H1 (cell line): ENCODE measurements around the gene MKRN2OS. TPM values are rescaled to one million over a fixed set of nuclear protein-coding genes. Genes with fewer than 3 reads are reported as not detected.

Experiments
- CTCF ChIA-PET: fragments of 300-600 bp; sonication (Branson Sonifier 250); formaldehyde crosslinking; loops from one replicate; lab custom pipeline; 2021; ENCODE audit not compliant: partially characterized antibody; lab: Charles Lee
- POLR2A ChIA-PET: fragments of 300-600 bp; sonication (Branson Sonifier 250); formaldehyde crosslinking; loops from one replicate; lab custom pipeline; 2021; ENCODE audit warnings: inconsistent platforms; ENCODE audit not compliant: partially characterized antibody; lab: Charles Lee
- DNase-seq, 2 experiments: peaks; one replicate each; pipeline versions ENCODE4 v3.0.0 to v3.0.0-alpha.2; 2010 to 2022; ENCODE audit warnings: low spot score in 2 of 2, low read depth in 1 of 2, mixed read lengths in 1 of 2
- FAIRE-seq: peaks from 2 replicates; lab custom pipeline; 2011; peaks lifted over from hg19 to GRCh38; lab: Jason Lieb, UNC
- H2AFZ ChIP-seq: 2 replicates; pipeline ENCODE4 v1.8.1; 2012; ENCODE audit warnings: low read length, inconsistent platforms
- H2AK5ac ChIP-seq: 2 replicates; pipeline ENCODE4 v1.6.1; 2013; ENCODE audit warnings: low read depth, low read length
- H2BK120ac ChIP-seq: replicated peaks from 2 replicates; pipeline ENCODE3; 2013; ENCODE audit warnings: low read depth, low read length, inconsistent platforms
- H2BK12ac ChIP-seq: 2 replicates; pipeline ENCODE4 v1.6.1; 2013; ENCODE audit warnings: low read depth, low read length
- H2BK15ac ChIP-seq: 2 replicates; pipeline ENCODE4 v1.6.1; 2013; ENCODE audit warnings: low read length
- H2BK20ac ChIP-seq: 2 replicates; pipeline ENCODE4 v1.6.1; 2013; ENCODE audit warnings: low read length
- H2BK5ac ChIP-seq: 2 replicates; pipeline ENCODE4 v1.6.1; 2013; ENCODE audit warnings: low read depth, low read length
- H3K14ac ChIP-seq: 2 replicates; pipeline ENCODE4 v1.6.1; 2013; ENCODE audit warnings: inconsistent platforms; ENCODE audit not compliant: insufficient read length
- H3K18ac ChIP-seq: 2 replicates; pipeline ENCODE4 v1.6.1; 2013; ENCODE audit warnings: low read length; ENCODE audit errors: extremely low read depth
- H3K23ac ChIP-seq: 2 replicates; pipeline ENCODE4 v1.6.1; 2013; ENCODE audit warnings: inconsistent platforms; ENCODE audit not compliant: insufficient read length
- H3K23me2 ChIP-seq: 2 replicates; pipeline ENCODE4 v1.6.1; 2013; ENCODE audit warnings: low read depth, low read length
- H3K27ac ChIP-seq: 2 replicates; pipeline ENCODE4 v1.6.1; 2011; ENCODE audit warnings: low read depth, low read length, inconsistent platforms
- H3K27me3 ChIP-seq, 4 experiments: replicated peaks in 1 of 4; 1 replicate in 1 of 4; 2 replicates in 3 of 4; pipeline versions ENCODE4 v1.6.1 to v1.8.1; 2011 to 2013; ENCODE audit warnings: low read length in 3 of 4, mild to moderate bottlenecking in 3 of 4, inconsistent platforms in 2 of 4, mixed read lengths in 2 of 4, moderate library complexity in 1 of 4; ENCODE audit not compliant: control insufficient read depth in 3 of 4, insufficient read depth in 3 of 4; ENCODE audit errors: extremely low read depth in 1 of 4
- H3K36me3 ChIP-seq, 4 experiments: 2 replicates each; pipeline versions ENCODE4 v1.6.1 to v1.8.1; 2011 to 2013; ENCODE audit warnings: mild to moderate bottlenecking in 4 of 4, low read length in 3 of 4, moderate library complexity in 2 of 4, control low read depth in 1 of 4, inconsistent platforms in 1 of 4; ENCODE audit not compliant: insufficient read depth in 4 of 4, control insufficient read depth in 2 of 4
- H3K4ac ChIP-seq: replicated peaks from 2 replicates; pipeline ENCODE3; 2013; ENCODE audit warnings: low read length, low read depth, mixed read lengths, inconsistent platforms; ENCODE audit not compliant: insufficient read length
- H3K4me1 ChIP-seq, 4 experiments: replicated peaks in 1 of 4; 1 replicate in 1 of 4; 2 replicates in 3 of 4; pipeline versions ENCODE4 v1.6.1 to v1.8.1; 2011 to 2013; ENCODE audit warnings: low read length in 3 of 4, inconsistent platforms in 2 of 4, mixed read lengths in 1 of 4; ENCODE audit not compliant: insufficient read depth in 4 of 4, control insufficient read depth in 3 of 4
- H3K4me2 ChIP-seq, 2 experiments: 2 replicates each; pipeline versions ENCODE4 v1.6.1 to v1.8.1; 2011 to 2013; ENCODE audit warnings: low read depth in 2 of 2, low read length in 2 of 2, control low read depth in 1 of 2, inconsistent platforms in 1 of 2, mild to moderate bottlenecking in 1 of 2; ENCODE audit not compliant: insufficient read depth in 1 of 2
- H3K4me3 ChIP-seq, 4 experiments: fragments of 200-600, 300-600 bp in 1 of 4; sonication (generic), shearing (Covaris generic), sonication (Bioruptor Twin) in 1 of 4; 2 replicates each; pipeline versions ENCODE4 v1.5.1 to v1.8.1; 2011 to 2016; ENCODE audit warnings: low read length in 4 of 4, low read depth in 3 of 4, control low read depth in 2 of 4, inconsistent platforms in 2 of 4, mild to moderate bottlenecking in 2 of 4, mixed read lengths in 1 of 4, moderate library complexity in 1 of 4; ENCODE audit not compliant: insufficient read depth in 2 of 4; ENCODE audit errors: extremely low read depth in 1 of 4
- H3K56ac ChIP-seq: replicated peaks from 2 replicates; pipeline ENCODE3; 2013; ENCODE audit warnings: low read depth, mild to moderate bottlenecking, mixed read lengths, low read length, inconsistent platforms; ENCODE audit not compliant: insufficient read length
- H3K79me1 ChIP-seq: 2 replicates; pipeline ENCODE4 v1.6.1; 2013; ENCODE audit warnings: low read depth, low read length, control low read depth
- H3K79me2 ChIP-seq, 2 experiments: 2 replicates each; pipeline versions ENCODE4 v1.6.1 to v1.8.1; 2012 to 2013; ENCODE audit warnings: low read length in 2 of 2, mild to moderate bottlenecking in 2 of 2, inconsistent platforms in 1 of 2; ENCODE audit not compliant: insufficient read depth in 2 of 2, control insufficient read depth in 1 of 2
- H3K9ac ChIP-seq, 4 experiments: replicated peaks in 1 of 4; 1 replicate in 1 of 4; 2 replicates in 3 of 4; pipeline versions ENCODE4 v1.6.1 to v1.8.1; 2011 to 2013; ENCODE audit warnings: low read depth in 3 of 4, low read length in 3 of 4, control low read depth in 2 of 4, mild to moderate bottlenecking in 2 of 4, moderate library complexity in 2 of 4, inconsistent platforms in 1 of 4; ENCODE audit errors: extremely low read depth in 1 of 4
- H3K9me3 ChIP-seq, 2 experiments: 2 replicates each; pipeline versions ENCODE4 v1.6.1 to v1.8.1; 2012 to 2013; ENCODE audit warnings: mild to moderate bottlenecking in 2 of 2, moderate library complexity in 2 of 2, control low read depth in 1 of 2, inconsistent platforms in 1 of 2, low read depth in 1 of 2, low read length in 1 of 2, mixed read lengths in 1 of 2; ENCODE audit not compliant: insufficient read depth in 2 of 2
- H4K20me1 ChIP-seq, 2 experiments: replicated peaks in 1 of 2; 2 replicates each; pipeline versions ENCODE3 to v1.8.1; 2011 to 2013; ENCODE audit warnings: inconsistent platforms in 2 of 2, low read length in 2 of 2, mild to moderate bottlenecking in 1 of 2; ENCODE audit not compliant: insufficient read depth in 2 of 2, control insufficient read depth in 1 of 2
- H4K5ac ChIP-seq: 2 replicates; pipeline ENCODE4 v1.6.1; 2013; ENCODE audit warnings: low read length, low read depth, mixed read lengths, inconsistent platforms; ENCODE audit not compliant: insufficient read length
- H4K8ac ChIP-seq: 2 replicates; pipeline ENCODE4 v1.8.0; 2013; ENCODE audit warnings: mild to moderate bottlenecking, moderate library complexity, low read length, inconsistent platforms; ENCODE audit not compliant: insufficient read depth; ENCODE audit errors: extremely low read depth
- H4K91ac ChIP-seq: replicated peaks from 2 replicates; pipeline ENCODE3; 2013; ENCODE audit warnings: low read length, mixed read lengths, inconsistent platforms; ENCODE audit not compliant: insufficient read length
- CHD2 ChIP-seq: IDR thresholded peaks from 2 replicates; pipeline ENCODE4 v1.6.1; 2012; ENCODE audit warnings: low read length, improper control_type of control experiment
- FOSL1 ChIP-seq: IDR thresholded peaks from 2 replicates; pipeline ENCODE4 v1.6.1; 2011; ENCODE audit warnings: mild to moderate bottlenecking, low read depth, low read length, moderate library complexity; ENCODE audit not compliant: insufficient read depth
- HDAC6 ChIP-seq: IDR thresholded peaks from one replicate; pipeline ENCODE4 v1.7.1; 2012; ENCODE audit warnings: low read depth, mild to moderate bottlenecking, inconsistent platforms, low read length, moderate library complexity
- KDM5A ChIP-seq: fragments of 200-600 bp; IDR thresholded peaks from 2 replicates; pipeline ENCODE4 v1.7.1; 2012; ENCODE audit warnings: mild to moderate bottlenecking, low read length, inconsistent platforms, mixed read lengths
- RBBP5 ChIP-seq: IDR thresholded peaks from 2 replicates; pipeline ENCODE4 v1.7.1; 2012; ENCODE audit warnings: low read depth, mild to moderate bottlenecking, inconsistent platforms, low read length, moderate library complexity, borderline replicate concordance
- SIN3A ChIP-seq, 2 experiments: IDR thresholded peaks in 1 of 2; conservative IDR thresholded peaks in 1 of 2; 2 replicates each; pipeline ENCODE4 v1.6.1; 2011 to 2012; ENCODE audit warnings: low read length in 2 of 2, improper control_type of control experiment in 1 of 2, low read depth in 1 of 2, mild to moderate bottlenecking in 1 of 2
- polyA plus RNA-seq, 7 experiments: library from polyadenylated mRNA; depleted of rRNA in 3 of 7; stranded (reverse) in 5 of 7; unstranded in 2 of 7; fragments of >200 nt in 5 of 7; fragments of 200-250 nt in 2 of 7; gene quantifications; 1 replicate in 5 of 7; 2 replicates in 1 of 7; 4 replicates in 1 of 7; pipeline versions ENCODE4 v1.2.1 to v1.2.3, GENCODE V29; 2011 to 2013; ENCODE audit warnings: missing spikeins in 2 of 7, mixed read lengths in 2 of 7
- total RNA-seq: library from RNA; stranded (reverse); fragmentation: NEBNext Ultra II Directional; extraction: Animal tissue kit (Norgen Biotek cat#: 25700); gene quantifications from 2 replicates; pipeline ENCODE4 v1.2.1, GENCODE V29; 2021

MKRN2OS gene
- total and polyA plus RNA-seq, 2 of the 8 experiments (the other 6 are each of a cell fraction or from before 2014, with no cell fraction given): 0.15 to 0.41 TPM

GRCh38 chr3:12566976-12567375, 21.7 kb upstream of the MKRN2OS start:
- CTCF ChIA-PET: interaction anchor here (0.6 to 1.4 kb wide), 5 partner anchors 11 to 496 kb away, joined by 3 to 4 read pairs (median 3); no protein-coding TSS in a partner anchor
- Histone ChIP-seq H3K36me3 (peaks cover 6 to 21% (median 16%) of the 10 kb centered on the region in 4 experiments; a peak in 7 of 8 replicates), H3K79me1 (peaks cover 8% of the 10 kb centered on the region), H3K23ac (no peak overlapping the region), H2BK15ac (no peak overlapping the region), H2BK12ac (no peak overlapping the region), H3K9me3 (no peaks in the 10 kb centered on the region), H2AFZ (no peak overlapping the region), H3K56ac (no peak overlapping the region), H4K91ac (no peak overlapping the region), H3K4me1 (peaks cover 0 to 5% (median under 1%) of the 10 kb centered on the region in 4 experiments; a peak in 3 of 7 replicates), H3K9ac (no peak overlapping the region), H2BK20ac (no peak overlapping the region), H2AK5ac (no peak overlapping the region), H3K4me2 (no peak overlapping the region), H4K8ac (no peak overlapping the region), H3K4me3 (no peak overlapping the region), H4K5ac (no peak overlapping the region), H3K27ac (no peak overlapping the region), H3K4ac (no peak overlapping the region), H2BK5ac (no peak overlapping the region), H2BK120ac (no peak overlapping the region), H3K27me3 (no peaks in the 10 kb centered on the region), H3K14ac (no peak overlapping the region), H3K79me2 (peaks cover 2 to 63% of the 10 kb centered on the region in 2 experiments; a peak in 3 of 4 replicates), H3K18ac (no peak overlapping the region), H3K23me2 (no peaks in the 10 kb centered on the region), H4K20me1 (peaks cover 2 to 16% of the 10 kb centered on the region in 2 experiments)
- DNase-seq (no peak), FAIRE-seq (no peak)
- POLR2A ChIA-PET: no interaction called here
- TF ChIP-seq HDAC6 (no peak), SIN3A (conservative IDR thresholded peaks at IDR 0.05 in 1 of 2, IDR thresholded peaks at IDR 0.05 in 1 of 2; ENCODE audit: low read depth in 1 of 2, low read length in 2 of 2) (no peak), FOSL1 (no peak), CHD2 (no peak), KDM5A (no peak), RBBP5 (no peak)
